ENCODE measurements around the gene ANKRD60. TPM values are rescaled to one million over a fixed set of nuclear protein-coding genes. Genes with fewer than 3 reads are reported as not detected.
A peak's percentile ranks its signal among the peaks of the same experiment; 100 is the strongest.

ANKRD60 gene
- total and polyA plus RNA-seq, 8 donors, result not detected

DNA sequence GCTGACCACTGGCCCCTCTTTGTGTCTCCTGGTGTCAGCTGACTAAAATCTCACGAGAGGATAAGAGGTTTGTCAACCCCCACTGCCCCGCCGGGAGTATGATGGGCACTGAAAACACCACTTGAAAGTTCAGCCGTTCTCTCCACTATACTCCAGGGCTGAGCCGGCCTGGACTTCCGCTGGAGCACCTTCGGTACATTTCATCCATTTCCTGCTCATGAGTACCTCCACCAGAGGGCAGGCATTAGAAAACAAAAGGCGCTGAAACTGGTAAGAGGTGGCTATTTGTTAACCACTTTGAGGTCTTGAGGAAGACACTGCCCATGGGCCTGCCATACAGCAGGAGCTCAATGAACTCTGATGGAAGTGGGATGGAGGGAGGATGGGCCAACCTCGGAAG, 17.9 kb upstream of the ANKRD60 start:
- WGBS, 5 donors, result 72 to 79% (median 74%) methylated on average over 9 of the region's 9 CpGs
- TF ChIP-seq CTCF (IDR thresholded peaks at IDR 0.05), result no peak
- TF ChIP-seq POLR2A (IDR thresholded peaks at IDR 0.05), result no peak
- TF ChIP-seq EP300 (IDR thresholded peaks at IDR 0.05), result no peak
- no peak for TF ChIP-seq POLR2AphosphoS5 (IDR thresholded peaks at IDR 0.05)
- no peak overlapping the region for H3K27ac ChIP-seq
- no peaks in the 10 kb centered on the region for H3K27me3 ChIP-seq
- no peaks in the 10 kb centered on the region for H3K9me3 ChIP-seq
- H3K4me3 ChIP-seq, result no peak overlapping the region
- intact Hi-C loops (cut with DNase I; ENCODE audit: low total_unique reads), result no loop called here
- no peaks in the 10 kb centered on the region for H3K4me1 ChIP-seq
- DNase-seq, result peak in 1 of 2 donors; percentile 55
- H3K36me3 ChIP-seq, result peaks cover 27 to 96% (median 94%) of the 10 kb centered on the region in 4 donors

DNA sequence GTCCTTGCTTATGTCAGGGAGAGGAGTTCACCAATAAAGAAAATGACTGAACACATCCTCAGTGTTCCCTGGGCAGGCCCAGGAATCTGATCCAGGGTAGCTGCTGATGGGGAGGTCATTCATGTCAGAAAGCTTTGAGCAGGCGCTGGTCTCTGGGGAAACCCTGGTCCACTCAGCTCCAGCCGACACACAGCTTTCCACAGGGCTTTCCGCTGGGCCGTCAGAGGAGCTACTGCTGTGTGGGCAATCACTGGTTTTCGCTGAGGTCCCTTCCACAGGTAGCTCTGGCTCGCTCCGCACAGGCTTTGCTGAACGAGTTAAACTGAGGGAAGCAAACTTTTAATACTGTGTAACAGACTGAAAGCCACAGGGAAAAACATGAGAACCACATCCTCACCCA, 17.5 kb upstream of the ANKRD60 start:
- TF ChIP-seq EP300 (IDR thresholded peaks at IDR 0.05), result no peak
- no peak for TF ChIP-seq POLR2AphosphoS5 (IDR thresholded peaks at IDR 0.05)
- TF ChIP-seq POLR2A (IDR thresholded peaks at IDR 0.05), result no peak
- Histone ChIP-seq H3K9me3 (no peaks in the 10 kb centered on the region), H3K4me3 (no peak overlapping the region), H3K27me3 (no peaks in the 10 kb centered on the region), H3K27ac (no peak overlapping the region), H3K4me1 (no peaks in the 10 kb centered on the region), H3K36me3 (peaks cover 27 to 96% (median 92%) of the 10 kb centered on the region in 4 donors)
- intact Hi-C loops (cut with DNase I; ENCODE audit: low total_unique reads), result no loop called here
- no peak for DNase-seq
- WGBS, 5 donors, result 89 to 97% (median 93%) methylated on average over 7 to 8 of the region's 8 CpGs

DNA sequence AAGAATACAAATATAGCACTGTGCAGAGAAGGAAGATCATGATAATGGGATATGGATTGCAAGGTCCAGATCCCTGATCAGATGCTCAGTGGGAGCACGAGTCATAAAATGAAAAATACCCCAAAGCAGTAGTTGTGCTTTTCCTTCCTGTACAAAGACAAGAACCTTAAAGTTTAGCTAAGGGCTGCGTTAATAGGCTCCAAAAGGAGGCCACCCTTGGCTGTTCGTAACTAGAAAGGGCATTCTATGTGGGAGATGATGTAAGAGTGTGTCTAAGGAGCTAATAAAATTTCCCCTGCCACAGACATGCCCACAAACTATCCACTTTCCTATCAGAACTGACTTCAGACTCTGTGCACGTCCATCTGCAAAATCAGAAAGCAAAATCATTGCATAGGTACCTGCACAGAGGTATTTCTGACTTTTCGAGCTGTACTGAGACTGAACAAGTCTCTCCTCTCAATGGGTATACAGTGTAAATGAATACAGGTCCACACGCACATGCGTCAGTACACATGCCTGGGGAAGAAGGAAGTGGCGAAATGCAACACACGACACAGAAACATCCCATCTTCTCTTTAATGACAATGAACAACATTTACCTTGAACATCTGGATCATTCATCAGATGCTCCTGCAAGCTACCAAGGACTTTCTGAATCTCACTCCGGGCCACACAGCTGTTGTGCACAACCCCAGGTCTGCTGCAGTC, 16.9 kb upstream of the ANKRD60 start:
- H3K36me3 ChIP-seq, result peaks cover 27 to 95% (median 92%) of the 10 kb centered on the region in 4 donors
- intact Hi-C loops (cut with DNase I; ENCODE audit: low total_unique reads), result no loop called here
- no peak for DNase-seq
- H3K9me3 ChIP-seq, result no peaks in the 10 kb centered on the region
- H3K4me3 ChIP-seq, result no peak overlapping the region
- H3K27ac ChIP-seq, result no peak overlapping the region
- H3K4me1 ChIP-seq, result no peaks in the 10 kb centered on the region
- WGBS, 5 donors, result 82 to 95% (median 94%) methylated on average over 10 of the region's 10 CpGs
- no peaks in the 10 kb centered on the region for H3K27me3 ChIP-seq
- TF ChIP-seq EP300 (IDR thresholded peaks at IDR 0.05), result no peak
- no peak for TF ChIP-seq POLR2AphosphoS5 (IDR thresholded peaks at IDR 0.05)
- TF ChIP-seq CTCF (IDR thresholded peaks at IDR 0.05), result no peak
- TF ChIP-seq POLR2A (IDR thresholded peaks at IDR 0.05), result no peak

DNA sequence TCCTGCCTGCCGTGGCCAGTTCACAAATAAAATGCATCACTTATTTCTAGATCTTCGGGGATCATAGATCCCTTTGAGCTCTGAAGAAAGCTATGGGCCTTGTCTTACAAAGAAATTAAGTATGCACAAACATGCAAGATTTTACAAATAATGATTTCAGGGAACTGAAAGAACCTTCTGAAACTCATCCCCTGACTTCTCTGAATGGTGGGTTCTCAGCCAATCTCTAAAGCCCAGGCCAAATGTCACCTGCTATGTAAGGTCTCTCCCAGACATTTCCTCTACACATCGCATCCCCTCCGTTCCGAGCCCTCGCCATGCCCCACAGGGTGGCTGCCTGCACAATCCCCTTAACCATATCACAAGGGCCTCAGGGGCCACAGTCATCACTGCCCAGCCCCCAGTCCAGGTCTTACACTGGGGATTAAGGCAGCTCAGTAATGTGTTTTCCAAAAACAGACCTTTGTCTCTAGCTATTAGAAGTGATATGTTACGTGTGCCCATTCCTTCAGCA, 16.1 kb upstream of the ANKRD60 start:
- intact Hi-C loops (cut with DNase I; ENCODE audit: low total_unique reads), result no loop called here

More for the DNA sequence above, 16.1 kb upstream of the ANKRD60 start:
- no peaks in the 10 kb centered on the region for H3K9me3 ChIP-seq
- WGBS, 5 donors, result 83 to 94% (median 93%) methylated on average over 7 of the region's 7 CpGs
- no peak for DNase-seq
- no peaks in the 10 kb centered on the region for H3K4me1 ChIP-seq
- H3K27ac ChIP-seq, result no peak overlapping the region
- H3K27me3 ChIP-seq, result no peaks in the 10 kb centered on the region
- TF ChIP-seq CTCF (IDR thresholded peaks at IDR 0.05) (no peak), POLR2AphosphoS5 (IDR thresholded peaks at IDR 0.05) (no peak), EP300 (IDR thresholded peaks at IDR 0.05) (no peak), POLR2A (IDR thresholded peaks at IDR 0.05) (no peak)
- H3K36me3 ChIP-seq, result peaks cover 33 to 95% (median 92%) of the 10 kb centered on the region in 4 donors
- H3K4me3 ChIP-seq, result no peak overlapping the region
